ENCODE data around the gene TMEM98. TPM values are rescaled to one million over a fixed set of nuclear protein-coding genes. Genes with fewer than 3 reads are reported as not detected.
"Not testable (repeated sequence)": the region's sequence is repeated elsewhere in the genome, so short reads cannot be mapped to it uniquely, and the experiment has no call there.

Gene TMEM98
- under 1 TPM; 0.17 to 0.58 TPM for total RNA-seq

GRCh38 chr17:32927724-32928585, at the start of gene TMEM98:
Gene TMEM98 (plus strand): TSS chr17:32928153. CDS start chr17:32931529, 3,376 bp downstream.
- Mint-ChIP-seq H3K4me3 (peak within 1 kb of the TSS; percentile 11), H3K4me1 (peaks cover 1% of the 10 kb centered on the region), H3K27me3 (peaks cover 37% of the 10 kb centered on the region), H3K36me3 (ENCODE audit: low read depth) (no peaks in the 10 kb centered on the region), H3K27ac (no peak within 1 kb of the TSS), H3K9me3 (no peaks in the 10 kb centered on the region)
- POLR2A ChIA-PET = no interaction called here
- CTCF ChIA-PET = interaction anchor here (1.5 to 1.7 kb wide), 2 partner anchors 11 to 50 kb away, joined by 4 read pairs; no protein-coding TSS in a partner anchor
- DNase-seq = peak; percentile 3

- ChIA-PET POLR2A (interaction anchor here (0.9 kb wide), 1 partner anchor 26 kb away, joined by 3 read pairs; no protein-coding TSS in a partner anchor), CTCF (interaction anchor here (0.7 to 4.0 kb wide), 17 partner anchors 9 to 435 kb away, joined by 3 to 56 read pairs (median 9); partner anchors contain the start of gene TMEM98)
- Mint-ChIP-seq H3K4me3 (no peak overlapping the region), H3K36me3 (ENCODE audit: low read depth) (no peaks in the 10 kb centered on the region), H3K9me3 (no peaks in the 10 kb centered on the region), H3K27ac (no peak overlapping the region), H3K27me3 (peaks cover 29% of the 10 kb centered on the region), H3K4me1 (peaks cover 13% of the 10 kb centered on the region)
- no peak for DNase-seq
These were observed 49.7 kb upstream of the TMEM98 start for GRCh38 chr17:32878211-32878610.

GRCh38 chr17:32879134-32879533, 48.8 kb upstream of the TMEM98 start:
- DNase-seq = no peak
- Mint-ChIP-seq H3K4me1 (peaks cover 13% of the 10 kb centered on the region), H3K36me3 (ENCODE audit: low read depth) (no peaks in the 10 kb centered on the region), H3K9me3 (no peaks in the 10 kb centered on the region), H3K27me3 (peaks cover 27% of the 10 kb centered on the region), H3K27ac (no peak overlapping the region), H3K4me3 (no peak overlapping the region)
- ChIA-PET POLR2A (no interaction called here), CTCF (interaction anchor here (0.6 to 4.0 kb wide), 4 partner anchors 16 to 53 kb away, joined by 3 to 56 read pairs (median 8); a partner anchor contains a TSS)

- ChIA-PET POLR2A (no interaction called here), CTCF (interaction anchor here (0.7 to 1.8 kb wide), 2 partner anchors 56 to 97 kb away, joined by 3 to 4 read pairs; no protein-coding TSS in a partner anchor)
- Mint-ChIP-seq H3K27ac (no peak overlapping the region), H3K4me1 (peaks cover 10% of the 10 kb centered on the region), H3K4me3 (no peak overlapping the region), H3K36me3 (ENCODE audit: low read depth) (no peaks in the 10 kb centered on the region), H3K27me3 (peaks cover 19% of the 10 kb centered on the region), H3K9me3 (no peaks in the 10 kb centered on the region)
- no peak for DNase-seq
These were observed 47.1 kb upstream of the TMEM98 start for GRCh38 chr17:32880671-32881453.

- CTCF ChIA-PET = interaction anchor here (0.7 to 1.8 kb wide), 2 partner anchors 54 to 1415 kb away, joined by 3 to 4 read pairs; no protein-coding TSS in a partner anchor
- H3K4me3 Mint-ChIP-seq = no peak overlapping the region
- H3K36me3 Mint-ChIP-seq (ENCODE audit: low read depth) = no peaks in the 10 kb centered on the region
- H3K27ac Mint-ChIP-seq = no peak overlapping the region
- H3K9me3 Mint-ChIP-seq = no peaks in the 10 kb centered on the region
- H3K27me3 Mint-ChIP-seq = peaks cover 20% of the 10 kb centered on the region
- DNase-seq = no peak
- H3K4me1 Mint-ChIP-seq = peaks cover 5% of the 10 kb centered on the region
- POLR2A ChIA-PET = no interaction called here
These were observed 45.9 kb upstream of the TMEM98 start for GRCh38 chr17:32882029-32882428.

- no peaks in the 10 kb centered on the region for H3K36me3 Mint-ChIP-seq (ENCODE audit: low read depth)
- H3K27me3 Mint-ChIP-seq = peaks cover 20% of the 10 kb centered on the region
- no peaks in the 10 kb centered on the region for H3K9me3 Mint-ChIP-seq
- ChIA-PET POLR2A (no interaction called here), CTCF (interaction anchor here (1.1 kb wide), 1 partner anchor 58 kb away, joined by 3 read pairs; no protein-coding TSS in a partner anchor)
- DNase-seq = no peak
- H3K4me1 Mint-ChIP-seq = peaks cover under 1% of the 10 kb centered on the region
- no peak overlapping the region for H3K27ac Mint-ChIP-seq
- H3K4me3 Mint-ChIP-seq = no peak overlapping the region
These were observed 45.2 kb upstream of the TMEM98 start for GRCh38 chr17:32882734-32883133.

GRCh38 chr17:32886951-32887350, 41.0 kb upstream of the TMEM98 start:
- CTCF ChIA-PET = interaction anchor here (1.1 kb wide), 1 partner anchor 9 kb away, joined by 3 read pairs; no protein-coding TSS in a partner anchor

GRCh38 chr17:32887410-32887809, 40.5 kb upstream of the TMEM98 start:
- DNase-seq; H3K4me3 Mint-ChIP-seq; H3K27me3 Mint-ChIP-seq; H3K27ac Mint-ChIP-seq; POLR2A ChIA-PET; H3K4me1 Mint-ChIP-seq; H3K9me3 Mint-ChIP-seq; H3K36me3 Mint-ChIP-seq (ENCODE audit: low read depth): not testable (repeated sequence)
- CTCF ChIA-PET = interaction anchor here (1.1 kb wide), 1 partner anchor 10 kb away, joined by 3 read pairs; no protein-coding TSS in a partner anchor

More at GRCh38 chr17:32886951-32887350, 41.0 kb upstream of the TMEM98 start:
- POLR2A ChIA-PET; H3K27me3 Mint-ChIP-seq; DNase-seq; H3K36me3 Mint-ChIP-seq (ENCODE audit: low read depth); H3K4me1 Mint-ChIP-seq; H3K27ac Mint-ChIP-seq; H3K4me3 Mint-ChIP-seq; H3K9me3 Mint-ChIP-seq: not testable (repeated sequence)

GRCh38 chr17:32894245-32894644, 33.7 kb upstream of the TMEM98 start:
- H3K4me1 Mint-ChIP-seq = no peaks in the 10 kb centered on the region
- ChIA-PET POLR2A (no interaction called here), CTCF (interaction anchor here (2.5 kb wide), 1 partner anchor 16 kb away, joined by 12 read pairs; the partner anchor contains the start of gene MYO1D)
- no peak overlapping the region for H3K27ac Mint-ChIP-seq
- H3K9me3 Mint-ChIP-seq = no peaks in the 10 kb centered on the region
- no peaks in the 10 kb centered on the region for H3K36me3 Mint-ChIP-seq (ENCODE audit: low read depth)
- no peak for DNase-seq
- no peak overlapping the region for H3K4me3 Mint-ChIP-seq
- peaks cover 21% of the 10 kb centered on the region for H3K27me3 Mint-ChIP-seq

GRCh38 chr17:32896647-32897258, 31.2 kb upstream of the TMEM98 start:
- no peak overlapping the region for H3K4me3 Mint-ChIP-seq
- H3K4me1 Mint-ChIP-seq = no peaks in the 10 kb centered on the region
- H3K36me3 Mint-ChIP-seq (ENCODE audit: low read depth) = no peaks in the 10 kb centered on the region
- ChIA-PET POLR2A (no interaction called here), CTCF (interaction anchor here (2.5 kb wide), 1 partner anchor 19 kb away, joined by 12 read pairs; the partner anchor contains the start of gene MYO1D)
- no peak overlapping the region for H3K27ac Mint-ChIP-seq
- DNase-seq = no peak
- peaks cover 3% of the 10 kb centered on the region for H3K9me3 Mint-ChIP-seq
- peaks cover 23% of the 10 kb centered on the region for H3K27me3 Mint-ChIP-seq

GRCh38 chr17:32899236-32900013, 28.5 kb upstream of the TMEM98 start:
- peaks cover 6% of the 10 kb centered on the region for H3K4me1 Mint-ChIP-seq
- H3K9me3 Mint-ChIP-seq = peaks cover 3% of the 10 kb centered on the region
- H3K36me3 Mint-ChIP-seq (ENCODE audit: low read depth) = no peaks in the 10 kb centered on the region
- POLR2A ChIA-PET = no interaction called here
- CTCF ChIA-PET = no interaction called here
- H3K4me3 Mint-ChIP-seq = no peak overlapping the region
- DNase-seq = no peak
- H3K27me3 Mint-ChIP-seq = peaks cover 31% of the 10 kb centered on the region
- H3K27ac Mint-ChIP-seq = no peak overlapping the region

- peaks cover 3% of the 10 kb centered on the region for H3K9me3 Mint-ChIP-seq
- ChIA-PET CTCF (no interaction called here), POLR2A (no interaction called here)
- DNase-seq = no peak
- no peak overlapping the region for H3K27ac Mint-ChIP-seq
- H3K27me3 Mint-ChIP-seq = peaks cover 37% of the 10 kb centered on the region
- no peaks in the 10 kb centered on the region for H3K36me3 Mint-ChIP-seq (ENCODE audit: low read depth)
- peaks cover 13% of the 10 kb centered on the region for H3K4me1 Mint-ChIP-seq
- H3K4me3 Mint-ChIP-seq = no peak overlapping the region
These were observed 26.2 kb upstream of the TMEM98 start for GRCh38 chr17:32901743-32902142.

Measured in activated CD4-positive, alpha-beta T cell treated with anti-CD3 and anti-CD28 coated beads, Interleukin-2, amount 10 ng/mL, durations not matched to agents 7 days and 5 days (primary cell).